GM13976 (cell line): ENCODE data around the gene DLST.

Source experiments
- DNase-seq: peaks from one replicate; pipeline ENCODE4 v3.0.0; 2012; ENCODE audit warnings: low spot score
- in situ Hi-C: fragments of 300-500 bp; cut with MboI; formaldehyde crosslinking; loops from one replicate; pipeline ENCODE4 v1.12.0; 2022; ENCODE audit warnings: low sequenced_read_pairs, mixed read lengths, inconsistent platforms; ENCODE audit not compliant: unreplicated experiment
- TF ChIP-seq, protein P1 (sequence below): IDR thresholded peaks from 2 replicates; pipeline ENCODE4 v1.5.1; 2012; ENCODE audit warnings: borderline replicate concordance, mild to moderate bottlenecking; ENCODE audit not compliant: insufficient read depth; ENCODE audit errors: extremely low read depth, missing control alignments, control extremely low read depth

DLST gene

DNA sequence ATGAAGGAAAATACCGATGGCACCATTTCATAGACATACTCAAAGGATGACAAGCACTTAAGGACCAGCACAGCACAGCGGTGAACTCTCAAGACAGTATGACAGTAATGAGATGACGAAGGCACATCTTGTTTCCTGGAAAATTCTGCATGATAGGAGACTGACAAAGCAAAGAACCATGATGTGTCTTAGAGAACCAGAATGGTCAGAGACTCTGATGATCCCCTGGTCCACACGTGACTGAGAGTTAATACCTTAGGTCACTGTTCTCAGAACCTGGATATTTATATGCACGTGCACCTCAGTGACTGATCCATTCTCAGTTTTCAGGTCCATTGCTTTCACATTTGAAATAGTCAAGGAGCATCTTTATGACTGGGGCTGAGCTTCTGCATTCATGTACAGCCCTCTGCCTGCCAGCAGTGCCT, 41.1 kb upstream of the DLST start:
- in situ Hi-C loops: no loop called here

DNA sequence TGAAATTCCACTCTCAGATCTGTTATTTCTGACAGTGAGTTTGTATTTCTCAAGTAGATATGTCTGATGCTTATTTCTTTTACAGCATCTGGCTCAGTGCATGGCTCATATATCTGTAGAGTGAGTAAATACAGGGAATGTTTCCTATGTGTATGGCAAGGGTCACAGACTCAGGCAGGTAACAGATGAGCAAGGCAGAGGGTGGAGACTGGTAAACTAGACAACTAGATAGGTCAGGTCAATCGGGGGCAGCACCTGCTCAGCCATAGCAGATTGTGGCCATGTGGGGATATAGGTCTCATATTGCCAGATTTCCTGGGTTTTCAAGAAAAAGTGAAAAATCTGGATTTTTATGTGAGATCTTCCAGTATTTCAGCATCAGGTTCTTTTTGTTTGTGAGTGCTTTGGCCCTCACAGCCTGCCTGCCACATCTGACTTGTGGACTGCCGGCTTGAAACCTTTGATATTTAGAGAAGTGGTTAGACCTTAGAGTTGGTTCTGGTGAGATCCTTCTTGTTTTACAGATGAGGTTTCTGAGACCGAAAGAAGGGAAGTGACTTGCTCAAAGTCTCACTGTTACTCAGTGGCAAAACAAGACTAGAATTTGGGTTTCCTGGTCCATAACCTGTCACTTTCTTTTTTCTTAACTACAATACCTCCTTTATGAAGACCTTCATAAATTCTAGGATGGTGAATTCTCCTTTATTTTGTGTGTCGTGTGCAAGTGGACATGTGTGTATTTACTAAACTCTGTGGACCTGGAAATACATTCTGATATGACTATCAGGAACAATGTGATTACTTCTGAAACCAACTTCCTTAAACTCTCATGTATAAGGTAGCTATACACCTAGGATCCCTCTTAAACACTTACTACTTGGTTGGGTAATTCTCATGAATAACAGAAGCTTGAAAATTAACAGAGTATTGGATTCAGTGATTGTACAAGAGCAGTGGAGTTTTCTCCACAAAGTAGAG, 40.2 kb upstream of the DLST start:
- peak; percentile 35 for DNase-seq
- in situ Hi-C loops: no loop called here
- TF ChIP-seq, protein P1, sequence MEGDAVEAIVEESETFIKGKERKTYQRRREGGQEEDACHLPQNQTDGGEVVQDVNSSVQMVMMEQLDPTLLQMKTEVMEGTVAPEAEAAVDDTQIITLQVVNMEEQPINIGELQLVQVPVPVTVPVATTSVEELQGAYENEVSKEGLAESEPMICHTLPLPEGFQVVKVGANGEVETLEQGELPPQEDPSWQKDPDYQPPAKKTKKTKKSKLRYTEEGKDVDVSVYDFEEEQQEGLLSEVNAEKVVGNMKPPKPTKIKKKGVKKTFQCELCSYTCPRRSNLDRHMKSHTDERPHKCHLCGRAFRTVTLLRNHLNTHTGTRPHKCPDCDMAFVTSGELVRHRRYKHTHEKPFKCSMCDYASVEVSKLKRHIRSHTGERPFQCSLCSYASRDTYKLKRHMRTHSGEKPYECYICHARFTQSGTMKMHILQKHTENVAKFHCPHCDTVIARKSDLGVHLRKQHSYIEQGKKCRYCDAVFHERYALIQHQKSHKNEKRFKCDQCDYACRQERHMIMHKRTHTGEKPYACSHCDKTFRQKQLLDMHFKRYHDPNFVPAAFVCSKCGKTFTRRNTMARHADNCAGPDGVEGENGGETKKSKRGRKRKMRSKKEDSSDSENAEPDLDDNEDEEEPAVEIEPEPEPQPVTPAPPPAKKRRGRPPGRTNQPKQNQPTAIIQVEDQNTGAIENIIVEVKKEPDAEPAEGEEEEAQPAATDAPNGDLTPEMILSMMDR: no peak

More for the DNA sequence above, 41.1 kb upstream of the DLST start:
- TF ChIP-seq, protein P1: no peak
- DNase-seq: no peak

DNA sequence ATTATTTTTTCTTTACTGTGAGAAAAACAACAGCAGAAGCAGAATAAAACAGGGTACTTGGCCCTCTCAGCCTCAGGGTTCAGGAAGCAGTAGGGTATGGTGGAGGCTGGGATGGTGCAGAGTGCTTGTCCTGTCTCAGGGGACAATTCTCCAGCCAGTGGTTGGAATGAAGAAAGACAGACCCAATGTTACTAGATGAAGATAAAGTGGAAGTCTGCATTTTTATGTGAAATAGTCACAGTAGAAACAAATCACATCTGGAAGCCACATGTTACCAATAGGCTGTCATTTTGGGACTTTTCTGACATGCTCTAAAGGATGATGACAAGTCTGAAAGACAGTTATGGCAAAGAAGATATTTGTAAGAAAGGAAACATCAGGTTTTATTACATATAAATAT, 38.1 kb upstream of the DLST start:
- in situ Hi-C loops: no loop called here
- DNase-seq: no peak
- TF ChIP-seq, protein P1: no peak

DNA sequence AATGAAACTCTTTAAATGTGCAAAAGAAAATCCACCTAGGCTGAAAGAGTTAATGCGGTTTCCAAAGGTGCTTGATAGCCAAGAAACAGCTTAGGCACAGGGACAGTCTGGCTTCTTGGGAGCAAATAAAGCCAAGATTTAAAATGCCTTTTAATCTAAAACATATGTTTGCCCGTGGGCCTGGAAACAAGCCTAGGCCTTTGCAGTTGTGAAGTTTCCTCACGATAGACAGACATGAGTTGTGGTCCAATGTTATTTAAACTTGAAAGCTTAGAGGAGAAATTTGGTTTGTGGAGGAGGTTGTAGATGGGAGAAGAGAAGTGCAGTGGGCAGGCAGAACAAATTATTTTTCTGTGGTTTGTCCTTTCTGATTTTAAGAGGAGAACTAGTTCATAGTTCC, 35.5 kb upstream of the DLST start:
- TF ChIP-seq, protein P1: no peak
- in situ Hi-C loops: no loop called here
- no peak for DNase-seq

DNA sequence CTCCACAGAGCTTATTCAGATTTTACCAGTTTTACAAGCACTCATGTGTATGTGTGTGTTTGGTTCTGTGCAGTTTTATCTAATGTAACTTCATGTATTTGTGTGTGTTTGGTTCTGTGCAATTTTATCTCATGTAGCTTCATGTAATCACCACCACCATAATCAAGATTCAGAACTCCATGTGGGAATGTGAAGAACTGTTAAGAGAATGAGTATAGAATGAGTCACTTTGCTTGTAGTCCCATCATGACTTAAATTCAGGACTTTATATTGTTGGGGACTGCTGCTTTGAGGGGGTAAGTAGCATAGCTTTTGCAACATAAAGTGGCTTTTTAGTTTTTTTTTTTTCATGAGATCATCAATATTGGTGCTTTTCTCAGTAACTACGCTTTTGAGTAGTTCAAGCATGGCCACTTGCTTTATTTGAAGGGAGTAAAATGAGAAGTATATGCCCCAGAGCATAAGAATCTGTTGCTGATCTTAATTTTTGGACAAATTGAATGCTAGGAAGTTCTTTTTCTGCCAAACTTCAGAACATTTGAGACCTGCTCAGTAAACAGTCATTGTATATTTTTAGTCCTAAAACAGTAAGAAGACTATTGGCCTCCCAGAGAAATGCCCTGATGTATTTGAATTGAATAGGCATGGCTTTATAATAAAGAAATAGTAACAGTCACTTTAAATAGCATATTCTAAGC, 34.6 kb upstream of the DLST start:
- TF ChIP-seq, protein P1: no peak
- no peak for DNase-seq
- in situ Hi-C loops: no loop called here

DNA sequence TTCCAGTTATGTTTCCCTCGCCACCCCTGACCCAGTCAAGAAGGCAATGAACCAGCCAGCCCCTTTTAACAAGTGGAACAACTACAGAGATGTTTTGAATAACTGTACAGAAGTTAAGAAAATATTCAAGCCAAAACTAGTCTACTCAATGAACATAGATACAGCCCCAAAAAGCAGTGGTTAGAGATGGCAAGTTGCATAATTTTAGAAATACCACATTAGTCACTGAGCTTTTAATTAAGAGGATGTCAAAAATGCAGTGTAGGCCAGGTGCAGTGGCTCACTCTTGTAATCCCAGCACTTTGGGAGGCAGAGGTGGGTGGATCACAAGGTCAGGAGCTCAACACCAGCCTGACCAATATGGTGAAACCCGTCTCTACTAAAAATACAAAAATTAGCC, 32.9 kb upstream of the DLST start:
- in situ Hi-C loops: no loop called here
- DNase-seq: no peak
- TF ChIP-seq, protein P1: no peak
